Body of pancreas (tissue), 4 donors: ENCODE data around the gene MSI2.

Source experiments
- CTCF ChIP-seq, 7 experiments: fragments of 450-650 bp in 4 of 7; fragments of 200-600 bp in 3 of 7; sonication (generic) in 3 of 7; IDR thresholded peaks; one replicate each; pipeline ENCODE4 v1.5.1; 2016 to 2019; ENCODE audit warnings: antibody characterized with exemption in 7 of 7
- POLR2A ChIP-seq, 3 donors: fragments of 450-650 bp; IDR thresholded peaks; one replicate each; pipeline ENCODE4 v1.6.1; 2016; ENCODE audit warnings: antibody characterized with exemption in 3 of 3, mild to moderate bottlenecking in 2 of 3

- TF ChIP-seq CTCF (IDR thresholded peaks at IDR 0.05) (no peak), POLR2A (IDR thresholded peaks at IDR 0.05) (no peak)
These were observed 323.9 kb downstream of the MSI2 start for GRCh38 chr17:57580055-57580739.
